ENCODE measurements around the gene LIMCH1. TPM values are rescaled to one million over a fixed set of nuclear protein-coding genes. Genes with fewer than 3 reads are reported as not detected.
"Not testable (repeated sequence)": the region's sequence is repeated elsewhere in the genome, so short reads cannot be mapped to it uniquely, and the experiment has no call there.

The LIMCH1 gene
- polyA plus RNA-seq, 1 donor (not counting 4 experiments of a cell fraction or from before 2014, with no cell fraction given): 1.1 TPM

DNA sequence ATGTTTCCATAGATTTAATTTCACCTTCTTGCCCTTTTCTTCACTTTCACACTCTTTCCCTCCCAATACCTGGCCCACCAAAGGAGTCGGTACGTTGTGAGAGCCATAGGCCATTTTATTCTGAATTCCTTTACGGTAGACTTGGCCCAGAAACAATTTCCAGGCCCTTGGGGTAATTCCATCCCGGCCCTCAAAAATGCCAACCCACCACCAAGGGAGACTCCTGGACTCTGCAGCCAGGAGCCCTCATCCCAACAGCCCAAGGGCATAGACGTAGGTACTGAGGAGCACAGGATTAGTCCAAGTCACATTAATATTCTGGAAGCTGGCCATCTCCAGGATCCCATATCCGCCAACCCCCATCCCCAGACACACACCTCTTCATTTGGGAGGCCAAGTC lies 102.9 kb downstream of the LIMCH1 start:
- H3K9me1 ChIP-seq (ENCODE audit: control insufficient read depth, extremely low read depth, insufficient read depth, low read length): no peaks in the 10 kb centered on the region
- no peak overlapping the region for H3K4me3 ChIP-seq (ENCODE audit: control insufficient read depth in 2 of 3, extremely low read depth in 1 of 3, insufficient read depth in 2 of 3, low read depth in 1 of 3, low read length in 3 of 3)
- H3K4me2 ChIP-seq (ENCODE audit: control insufficient read depth, extremely low read depth, insufficient read depth, low read depth, low read length): no peak overlapping the region
- peaks cover 13% of the 10 kb centered on the region for H3K27me3 ChIP-seq (ENCODE audit: control insufficient read depth, extremely low read depth, insufficient read depth, low read length)
- no peaks in the 10 kb centered on the region for H3K79me2 ChIP-seq (ENCODE audit: control insufficient read depth, insufficient read depth, low read length)
- no peak for DNase-seq (ENCODE audit: low read depth, low spot score)
- no peaks in the 10 kb centered on the region for H3K4me1 ChIP-seq (ENCODE audit: control insufficient read depth, extremely low read depth, insufficient read depth, low read length)
- no peaks in the 10 kb centered on the region for H3K9me3 ChIP-seq (ENCODE audit: control insufficient read depth, low read depth, low read length)
- H3K9ac ChIP-seq (ENCODE audit: control insufficient read depth, extremely low read depth, insufficient read depth, low read length): no peak overlapping the region
- H3K27ac ChIP-seq (ENCODE audit: control insufficient read depth, insufficient read depth, low read length): no peak overlapping the region
- no peak for TF ChIP-seq EZH2 (IDR thresholded peaks at IDR 0.05; ENCODE audit: low read length)
- TF ChIP-seq, protein P1, sequence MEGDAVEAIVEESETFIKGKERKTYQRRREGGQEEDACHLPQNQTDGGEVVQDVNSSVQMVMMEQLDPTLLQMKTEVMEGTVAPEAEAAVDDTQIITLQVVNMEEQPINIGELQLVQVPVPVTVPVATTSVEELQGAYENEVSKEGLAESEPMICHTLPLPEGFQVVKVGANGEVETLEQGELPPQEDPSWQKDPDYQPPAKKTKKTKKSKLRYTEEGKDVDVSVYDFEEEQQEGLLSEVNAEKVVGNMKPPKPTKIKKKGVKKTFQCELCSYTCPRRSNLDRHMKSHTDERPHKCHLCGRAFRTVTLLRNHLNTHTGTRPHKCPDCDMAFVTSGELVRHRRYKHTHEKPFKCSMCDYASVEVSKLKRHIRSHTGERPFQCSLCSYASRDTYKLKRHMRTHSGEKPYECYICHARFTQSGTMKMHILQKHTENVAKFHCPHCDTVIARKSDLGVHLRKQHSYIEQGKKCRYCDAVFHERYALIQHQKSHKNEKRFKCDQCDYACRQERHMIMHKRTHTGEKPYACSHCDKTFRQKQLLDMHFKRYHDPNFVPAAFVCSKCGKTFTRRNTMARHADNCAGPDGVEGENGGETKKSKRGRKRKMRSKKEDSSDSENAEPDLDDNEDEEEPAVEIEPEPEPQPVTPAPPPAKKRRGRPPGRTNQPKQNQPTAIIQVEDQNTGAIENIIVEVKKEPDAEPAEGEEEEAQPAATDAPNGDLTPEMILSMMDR (optimal IDR thresholded peaks at IDR 0.05 in 1 of 3, IDR thresholded peaks at IDR 0.05 in 1 of 3, conservative IDR thresholded peaks at IDR 0.05 in 1 of 3; ENCODE audit: extremely low read depth in 1 of 3, insufficient read depth in 2 of 3, low read length in 3 of 3): no peak
- H2AFZ ChIP-seq (ENCODE audit: control insufficient read depth, low read length): no peak overlapping the region
- H4K20me1 ChIP-seq (ENCODE audit: control insufficient read depth, extremely low read depth, insufficient read depth, low read length): no peaks in the 10 kb centered on the region
- dilution Hi-C loops (cut with MboI; ENCODE audit: extremely low pct_ligation_motif_present, low sequenced_read_pairs): no loop called here
- no peak for FAIRE-seq
- H3K36me3 ChIP-seq (ENCODE audit: control insufficient read depth in 2 of 2, extremely low read depth in 1 of 2, insufficient read depth in 2 of 2, low read length in 2 of 2): no peaks in the 10 kb centered on the region

DNA sequence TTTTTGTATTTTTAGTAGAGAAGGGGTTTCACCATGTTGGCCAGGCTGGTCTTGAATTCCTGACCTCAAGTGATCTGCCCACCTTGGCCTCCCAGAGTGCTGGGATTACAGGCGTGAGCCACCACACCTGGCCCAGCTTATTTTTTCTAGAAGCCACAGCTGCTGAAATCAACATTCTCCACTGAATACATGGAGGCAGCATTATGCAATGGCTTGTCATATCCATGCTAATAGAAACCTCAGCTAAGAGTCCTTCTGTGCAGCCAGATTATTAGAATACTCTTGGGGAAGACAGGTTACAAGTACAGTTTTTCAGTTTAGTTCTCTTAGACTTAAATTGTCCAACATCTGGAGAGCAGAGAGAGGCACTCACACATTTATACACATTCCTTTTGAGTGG lies 104.8 kb downstream of the LIMCH1 start:
- DNase-seq (ENCODE audit: low read depth, low spot score); H3K36me3 ChIP-seq (ENCODE audit: control insufficient read depth in 2 of 2, extremely low read depth in 1 of 2, insufficient read depth in 2 of 2, low read length in 2 of 2); H3K9me3 ChIP-seq (ENCODE audit: control insufficient read depth, low read depth, low read length); dilution Hi-C loops (cut with MboI; ENCODE audit: extremely low pct_ligation_motif_present, low sequenced_read_pairs); H3K27ac ChIP-seq (ENCODE audit: control insufficient read depth, insufficient read depth, low read length); H3K79me2 ChIP-seq (ENCODE audit: control insufficient read depth, insufficient read depth, low read length); H3K9me1 ChIP-seq (ENCODE audit: control insufficient read depth, extremely low read depth, insufficient read depth, low read length); H3K4me2 ChIP-seq (ENCODE audit: control insufficient read depth, extremely low read depth, insufficient read depth, low read depth, low read length); FAIRE-seq; H2AFZ ChIP-seq (ENCODE audit: control insufficient read depth, low read length); H3K4me1 ChIP-seq (ENCODE audit: control insufficient read depth, extremely low read depth, insufficient read depth, low read length); H3K9ac ChIP-seq (ENCODE audit: control insufficient read depth, extremely low read depth, insufficient read depth, low read length); H4K20me1 ChIP-seq (ENCODE audit: control insufficient read depth, extremely low read depth, insufficient read depth, low read length); H3K4me3 ChIP-seq (ENCODE audit: control insufficient read depth in 2 of 3, extremely low read depth in 1 of 3, insufficient read depth in 2 of 3, low read depth in 1 of 3, low read length in 3 of 3): not testable (repeated sequence)
- peaks cover 13% of the 10 kb centered on the region for H3K27me3 ChIP-seq (ENCODE audit: control insufficient read depth, extremely low read depth, insufficient read depth, low read length)

DNA sequence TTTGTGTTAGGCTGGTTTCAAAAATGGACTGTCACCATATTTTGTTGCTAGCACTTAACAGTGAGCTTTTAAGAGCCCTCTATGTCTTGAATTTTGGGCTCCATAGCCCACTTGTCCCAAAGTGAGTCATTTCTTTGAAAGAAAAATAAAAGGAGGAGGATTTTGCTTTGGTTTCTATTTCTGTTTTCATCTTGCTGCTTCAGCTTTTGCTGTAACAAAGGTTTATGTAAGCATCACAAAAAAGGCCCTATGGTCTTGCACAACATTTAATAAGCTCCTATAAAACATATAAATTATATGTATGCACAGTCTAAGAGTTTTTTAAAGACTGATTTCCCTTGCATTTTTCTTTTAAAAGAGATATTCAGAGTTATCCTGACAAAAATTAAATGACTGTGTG lies 105.4 kb downstream of the LIMCH1 start:
- Histone ChIP-seq H3K9ac (ENCODE audit: control insufficient read depth, extremely low read depth, insufficient read depth, low read length) (no peak overlapping the region), H3K27ac (ENCODE audit: control insufficient read depth, insufficient read depth, low read length) (no peak overlapping the region), H2AFZ (ENCODE audit: control insufficient read depth, low read length) (no peak overlapping the region), H3K9me1 (ENCODE audit: control insufficient read depth, extremely low read depth, insufficient read depth, low read length) (no peaks in the 10 kb centered on the region), H3K4me2 (ENCODE audit: control insufficient read depth, extremely low read depth, insufficient read depth, low read depth, low read length) (no peak overlapping the region), H3K27me3 (ENCODE audit: control insufficient read depth, extremely low read depth, insufficient read depth, low read length) (peaks cover 13% of the 10 kb centered on the region), H3K36me3 (ENCODE audit: control insufficient read depth in 2 of 2, extremely low read depth in 1 of 2, insufficient read depth in 2 of 2, low read length in 2 of 2) (no peaks in the 10 kb centered on the region), H3K4me1 (ENCODE audit: control insufficient read depth, extremely low read depth, insufficient read depth, low read length) (no peaks in the 10 kb centered on the region), H3K79me2 (ENCODE audit: control insufficient read depth, insufficient read depth, low read length) (no peaks in the 10 kb centered on the region), H4K20me1 (ENCODE audit: control insufficient read depth, extremely low read depth, insufficient read depth, low read length) (no peaks in the 10 kb centered on the region), H3K9me3 (ENCODE audit: control insufficient read depth, low read depth, low read length) (no peaks in the 10 kb centered on the region), H3K4me3 (ENCODE audit: control insufficient read depth in 2 of 3, extremely low read depth in 1 of 3, insufficient read depth in 2 of 3, low read depth in 1 of 3, low read length in 3 of 3) (no peak overlapping the region)
- dilution Hi-C loops (cut with MboI; ENCODE audit: extremely low pct_ligation_motif_present, low sequenced_read_pairs): no loop called here
- no peak for FAIRE-seq
- no peak for DNase-seq (ENCODE audit: low read depth, low spot score)
- no peak for TF ChIP-seq EZH2 (IDR thresholded peaks at IDR 0.05; ENCODE audit: low read length)
- TF ChIP-seq, protein P1 (optimal IDR thresholded peaks at IDR 0.05 in 1 of 3, IDR thresholded peaks at IDR 0.05 in 1 of 3, conservative IDR thresholded peaks at IDR 0.05 in 1 of 3; ENCODE audit: extremely low read depth in 1 of 3, insufficient read depth in 2 of 3, low read length in 3 of 3): no peak

Data from keratinocyte (primary cell).